GF-D8 (cell line): ENCODE measurements around the gene TLE2.

ENCODE experiments used
- DNase-seq: peaks from one replicate; lab custom pipeline; 2025; lab: John Stamatoyannopoulos, UW

The TLE2 gene

DNA sequence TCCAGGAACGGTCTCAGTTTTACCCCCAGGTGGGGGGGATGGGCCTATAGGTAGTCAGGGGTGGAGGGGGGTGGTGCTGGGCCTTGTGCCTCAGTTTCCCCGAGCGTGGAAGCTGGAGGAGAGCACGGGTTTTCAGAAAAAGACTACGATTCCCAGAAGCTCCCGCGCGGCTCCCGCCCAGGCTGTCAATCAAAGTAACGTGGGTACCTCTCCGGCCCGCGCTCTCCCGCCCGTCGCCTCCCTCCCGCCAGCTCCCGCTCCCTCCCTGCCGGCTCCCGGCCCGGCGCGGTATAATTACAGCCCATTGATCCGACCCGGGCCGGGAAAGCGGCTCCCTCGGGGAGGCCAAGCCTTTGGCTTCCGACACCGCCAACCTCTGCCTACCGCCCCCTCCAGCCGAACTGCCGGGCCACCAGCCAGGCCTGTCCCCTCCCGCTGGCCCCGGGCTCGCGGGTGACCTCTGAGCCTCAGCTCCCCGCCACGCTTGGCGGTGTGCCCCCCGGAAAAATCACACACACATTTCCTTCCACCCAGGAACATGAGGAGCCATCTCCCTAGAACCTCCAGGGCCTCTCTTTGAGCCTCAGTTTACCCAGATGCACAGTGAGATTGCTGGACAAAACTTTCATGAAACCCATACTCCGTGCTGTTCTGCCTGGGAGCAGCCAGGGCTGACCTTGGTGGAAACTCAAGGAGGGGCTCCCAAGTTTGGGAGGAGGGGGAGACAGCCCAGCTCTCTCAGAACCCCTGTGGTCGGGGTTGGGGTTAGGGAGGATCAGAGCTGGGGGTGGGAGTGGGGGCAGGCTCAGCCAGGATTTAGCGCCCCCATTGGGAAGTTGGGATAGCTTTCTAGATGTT is 7.3 kb upstream of the TLE2 start:
- DNase-seq = peak; percentile 68

DNA sequence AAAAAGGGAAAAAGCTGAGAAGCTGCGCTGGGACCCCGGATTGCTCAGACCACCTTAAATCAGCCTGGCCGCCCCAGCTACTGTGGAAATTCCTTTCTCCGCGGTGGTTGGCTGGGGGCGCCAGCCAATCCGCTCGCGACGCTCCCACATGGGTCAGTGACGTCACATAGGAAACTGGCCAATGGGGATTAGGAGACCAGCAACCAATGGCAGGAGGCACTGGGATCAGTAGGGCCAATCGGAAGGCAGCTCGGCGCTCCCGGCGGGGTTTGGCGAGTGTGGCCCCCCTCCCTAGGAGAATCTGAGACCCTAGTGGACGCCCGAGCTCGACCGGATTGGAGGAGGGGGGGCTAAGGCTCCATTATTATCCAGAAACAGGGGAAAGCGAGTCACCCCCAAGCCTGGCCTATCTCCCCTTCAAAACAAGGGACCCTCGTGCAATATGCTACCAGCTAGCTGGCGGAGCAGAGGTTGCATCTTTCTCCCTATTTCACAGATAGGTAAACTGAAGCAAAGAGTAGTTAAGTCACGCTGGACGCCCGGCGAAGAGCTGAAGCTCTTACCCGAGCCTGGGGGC is 6.5 kb upstream of the TLE2 start:
- DNase-seq = peak; percentile 91

DNA sequence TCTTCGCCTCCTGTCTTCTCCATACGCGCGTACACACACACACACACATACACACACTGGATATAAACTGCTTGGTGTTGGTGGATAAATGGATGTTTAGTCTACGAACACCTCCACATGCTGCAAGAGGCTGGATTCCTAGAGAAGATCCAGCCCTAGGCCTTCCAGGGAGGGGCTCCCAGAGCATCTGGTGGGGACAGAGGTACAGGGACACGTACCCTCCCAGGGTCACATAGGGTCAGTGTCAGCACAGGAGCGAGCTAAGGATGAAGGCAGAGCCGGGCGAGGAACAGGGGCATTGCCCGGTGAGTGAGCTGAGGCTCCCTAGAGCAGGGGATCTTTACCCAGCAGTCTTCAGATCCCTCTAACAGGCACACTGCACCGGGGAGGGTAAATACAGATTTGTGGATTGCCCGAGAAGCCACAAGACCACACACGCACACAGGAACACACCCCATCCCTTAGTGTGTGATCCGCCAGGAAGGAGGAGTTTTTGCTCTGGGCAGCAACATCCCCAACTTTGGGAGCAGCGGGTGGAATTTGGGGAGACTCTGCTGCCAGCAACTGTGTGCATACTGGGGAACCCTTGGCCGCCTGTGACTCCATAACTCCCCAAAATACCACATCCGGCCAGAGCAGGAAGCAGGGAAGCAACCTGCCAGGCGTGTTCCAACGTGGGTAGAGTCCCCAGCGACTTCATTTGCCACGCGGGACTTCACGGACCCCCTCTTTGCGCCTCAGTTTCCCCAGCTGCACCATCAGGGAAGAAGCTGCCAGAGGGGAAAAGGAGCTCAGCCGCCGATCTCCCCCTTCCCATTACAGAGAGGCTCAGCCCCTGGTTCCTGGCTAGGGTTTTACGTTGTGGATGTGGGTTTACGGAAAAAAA is 5.8 kb upstream of the TLE2 start:
- no peak for DNase-seq

DNA sequence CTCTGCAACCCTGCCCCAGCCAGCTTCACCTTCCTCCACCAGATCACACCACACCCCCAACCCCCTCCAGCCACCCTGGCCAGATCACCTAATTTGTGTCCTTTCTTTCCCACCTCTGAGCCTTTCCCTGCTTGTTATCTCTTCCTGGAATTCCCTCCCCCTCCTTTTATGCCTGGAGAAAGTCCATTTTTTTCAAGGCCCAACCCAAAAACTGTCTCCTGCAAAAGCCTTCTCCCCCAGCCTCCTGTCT is 5.3 kb upstream of the TLE2 start:
- DNase-seq = no peak

DNA sequence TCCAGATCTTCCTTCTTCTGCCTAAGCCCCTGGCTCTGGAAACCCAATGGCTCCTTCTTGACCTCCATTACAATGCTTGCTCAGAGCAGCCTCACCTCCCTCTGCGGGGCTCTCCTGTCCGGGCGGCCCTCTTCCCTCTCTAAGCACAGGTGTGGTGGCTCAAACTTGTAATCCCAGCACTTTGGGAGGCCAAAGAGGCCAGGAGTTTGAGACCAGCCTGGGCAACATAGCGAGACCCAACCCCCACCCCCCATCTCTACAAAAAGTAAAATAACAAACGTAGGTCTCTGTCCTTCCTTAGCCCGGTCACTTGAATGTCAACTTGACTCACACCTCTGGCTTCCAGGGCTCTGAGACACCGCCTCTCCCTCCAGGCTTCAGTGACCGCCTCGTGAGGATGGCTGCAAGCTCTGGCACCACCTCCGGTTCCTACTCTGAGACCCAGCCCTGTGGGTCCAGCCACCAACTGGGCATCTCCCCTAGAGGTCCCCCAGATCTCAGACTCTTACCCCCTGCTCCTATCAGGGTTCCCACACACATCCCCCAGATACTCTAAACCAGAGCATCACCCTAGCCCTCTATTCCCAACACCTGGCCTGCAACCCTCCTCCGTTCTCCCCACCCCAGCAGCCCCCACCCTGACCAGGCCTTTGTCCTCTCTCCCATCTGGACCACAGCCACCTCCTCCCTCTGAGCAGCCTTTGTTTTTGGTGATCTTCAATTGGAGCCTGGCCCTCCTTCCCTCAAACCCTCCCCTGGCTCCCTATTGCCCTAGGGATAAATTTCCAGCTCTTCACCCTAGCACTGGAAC is 4.7 kb upstream of the TLE2 start:
- no peak for DNase-seq

DNA sequence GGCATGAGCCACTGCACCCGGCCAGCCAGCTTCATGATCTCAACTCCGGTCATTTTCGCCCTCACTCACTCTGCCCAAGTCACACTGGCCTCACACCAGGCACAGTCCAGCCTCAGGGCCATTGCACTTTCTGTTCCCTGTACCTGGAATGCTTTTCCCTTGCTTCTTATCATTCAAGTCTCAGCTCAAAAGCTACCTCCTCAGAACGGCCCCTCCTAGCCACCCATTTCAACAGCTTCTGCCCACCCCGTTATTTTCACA is 2.5 kb upstream of the TLE2 start:
- no peak for DNase-seq

DNA sequence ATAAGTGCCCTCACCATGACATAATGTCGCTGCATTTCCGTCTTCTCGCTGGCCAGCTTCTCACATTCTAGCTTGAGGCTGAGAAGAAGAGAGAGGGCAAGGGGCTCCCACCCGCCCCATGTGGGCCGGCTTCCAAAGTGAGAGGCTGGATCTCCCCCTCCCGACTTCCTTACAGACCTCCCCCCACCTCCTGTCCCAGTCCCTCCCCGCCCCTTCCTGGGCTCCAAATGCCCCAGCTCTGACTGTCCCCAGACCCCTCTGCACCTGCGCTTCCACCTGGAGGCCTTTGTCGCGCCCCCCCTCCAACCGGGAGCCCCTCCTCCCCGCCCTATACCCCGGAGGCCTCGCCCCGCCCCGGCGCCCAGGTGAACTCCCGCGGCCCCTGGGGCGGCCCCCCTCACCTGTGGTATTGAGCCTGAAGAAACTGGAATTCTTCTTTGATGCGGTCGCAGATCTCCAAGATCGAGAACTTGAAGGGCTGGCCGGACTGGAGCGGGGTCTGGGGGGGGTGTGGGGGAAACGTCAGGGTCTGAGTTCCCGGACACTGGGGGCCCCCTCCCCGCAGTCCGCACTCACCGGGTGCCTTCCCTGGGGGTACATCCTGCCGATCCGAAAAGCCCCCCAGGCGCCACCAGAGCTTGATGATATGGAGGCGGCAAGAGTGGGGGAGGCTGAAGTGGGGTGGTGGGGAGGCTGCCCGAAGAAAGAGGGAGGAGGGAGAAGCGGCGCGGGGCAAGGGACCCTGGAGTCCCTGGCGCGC is 595 bp downstream of the TLE2 start:
- DNase-seq = no peak

DNA sequence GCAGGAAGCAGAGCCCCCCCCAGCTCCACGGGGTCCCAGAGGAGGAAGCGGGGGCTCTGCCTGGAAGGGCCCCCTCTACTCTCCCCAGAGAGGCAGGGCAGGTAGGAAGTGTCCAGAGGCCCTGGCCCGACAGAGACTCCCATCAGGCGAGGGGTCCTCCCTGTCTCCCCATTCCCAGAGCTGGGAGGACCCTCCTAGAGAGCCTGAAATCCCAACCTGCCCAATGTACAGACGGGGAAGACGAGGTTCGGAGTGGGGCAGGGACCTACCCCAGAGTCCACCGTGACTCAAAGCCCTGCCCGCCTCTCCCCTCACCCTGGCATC is 1.1 kb downstream of the TLE2 start:
- no peak for DNase-seq

DNA sequence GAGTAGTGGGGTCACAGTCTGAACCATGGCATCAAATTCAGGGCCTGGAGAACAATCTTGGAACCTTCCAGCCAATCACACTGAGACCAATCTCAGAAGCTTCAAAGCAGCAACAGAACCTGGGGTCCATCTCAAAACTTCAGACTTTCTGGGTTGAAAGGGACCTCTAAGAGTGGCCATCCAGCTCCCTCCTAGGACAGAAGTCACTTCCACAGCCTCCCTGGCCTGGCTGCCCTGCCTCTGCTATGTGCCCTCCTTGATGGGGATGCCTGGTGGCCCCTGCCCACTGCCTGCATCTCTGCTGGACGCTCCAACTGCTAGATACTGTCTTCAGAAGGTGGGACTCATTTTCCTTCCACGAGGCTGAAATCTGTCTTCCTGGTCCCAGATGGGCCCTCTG is 1.8 kb downstream of the TLE2 start:
- no peak for DNase-seq

DNA sequence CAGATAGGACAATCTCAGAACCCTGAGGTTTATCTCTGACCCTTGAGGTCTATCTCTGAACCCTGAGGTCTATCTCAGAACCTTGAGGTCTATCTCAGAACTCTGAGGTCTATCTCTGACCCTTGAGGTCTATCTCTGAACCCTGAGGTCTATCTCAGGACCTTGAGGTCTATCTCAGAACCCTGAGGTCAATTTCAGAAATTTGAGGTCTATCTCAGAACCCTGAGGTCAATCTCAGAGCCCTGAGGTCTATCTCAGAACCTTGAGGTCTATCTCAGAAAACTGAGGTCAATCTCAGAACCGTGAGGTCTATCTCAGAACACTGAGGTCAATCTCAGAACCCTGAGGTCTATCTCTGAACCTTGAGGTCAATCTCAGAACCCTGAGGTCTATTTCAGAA is 2.3 kb downstream of the TLE2 start:
- no peak for DNase-seq

DNA sequence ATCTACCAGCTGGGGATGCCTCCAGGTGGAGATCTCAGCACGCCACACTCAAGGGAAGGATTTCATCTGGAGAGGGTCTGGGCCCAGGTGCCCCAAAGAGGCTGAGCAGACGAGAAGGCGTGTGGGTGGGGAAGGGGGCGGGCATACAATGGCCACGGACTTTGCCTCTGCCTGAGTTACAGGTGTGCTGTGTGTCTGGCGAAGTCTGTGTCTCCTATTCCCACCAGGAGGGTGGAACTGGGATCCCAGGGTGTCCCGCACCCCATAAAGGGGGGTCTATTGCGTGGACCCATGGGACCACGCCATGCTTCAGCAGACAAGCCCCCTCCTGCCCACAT is 3.6 kb downstream of the TLE2 start:
- DNase-seq = no peak

DNA sequence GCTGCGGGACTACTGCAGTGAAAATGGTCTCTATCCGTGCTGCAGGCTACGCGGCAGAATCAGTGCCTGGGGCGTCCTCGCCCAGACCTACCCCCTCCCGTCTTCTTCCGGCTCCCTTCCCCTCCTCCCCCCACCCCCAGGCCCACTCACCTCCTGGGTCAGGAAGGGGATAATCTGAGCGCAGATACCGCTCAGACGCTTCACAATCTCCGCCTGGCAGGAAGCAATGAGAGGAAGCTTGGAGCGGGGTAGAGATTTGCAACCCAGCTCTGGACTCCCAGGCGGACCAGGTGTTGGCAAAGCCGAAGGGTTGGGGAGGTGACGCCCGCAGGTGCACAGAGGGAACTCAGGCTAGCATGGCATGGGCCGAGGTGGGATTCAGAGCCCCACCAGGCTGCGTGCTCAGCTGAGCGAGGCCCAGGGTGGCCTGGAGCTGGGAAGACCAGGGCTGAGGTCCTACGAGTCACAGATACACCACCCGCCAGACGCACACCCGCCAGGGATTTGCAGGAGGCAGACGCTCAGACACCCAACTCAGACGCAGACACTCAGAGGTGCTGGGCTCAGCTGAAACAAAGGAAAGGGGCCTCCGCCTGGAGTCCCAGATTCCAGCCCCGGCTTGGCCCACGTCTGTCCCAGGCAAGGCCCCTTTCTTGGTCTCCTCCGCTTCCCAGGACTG is 4.1 kb downstream of the TLE2 start:
- DNase-seq = no peak

DNA sequence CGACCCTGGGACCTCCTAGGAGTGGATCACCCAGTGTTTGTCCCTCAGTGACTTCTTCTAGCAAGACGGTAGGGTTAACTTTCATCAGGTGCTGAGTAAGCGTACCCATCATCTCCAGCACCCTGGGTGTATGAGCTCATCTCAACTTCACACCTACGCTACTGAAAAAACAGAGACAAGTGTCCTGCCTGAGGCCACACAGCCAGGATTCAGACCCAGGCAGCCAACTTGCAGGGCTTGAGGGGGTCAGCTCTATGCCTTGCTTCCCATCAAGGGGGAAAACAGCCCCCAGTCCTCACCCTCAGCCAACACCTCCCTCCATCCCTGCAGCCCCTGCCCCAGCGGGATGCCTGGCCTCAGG is 4.6 kb downstream of the TLE2 start:
- DNase-seq = no peak

DNA sequence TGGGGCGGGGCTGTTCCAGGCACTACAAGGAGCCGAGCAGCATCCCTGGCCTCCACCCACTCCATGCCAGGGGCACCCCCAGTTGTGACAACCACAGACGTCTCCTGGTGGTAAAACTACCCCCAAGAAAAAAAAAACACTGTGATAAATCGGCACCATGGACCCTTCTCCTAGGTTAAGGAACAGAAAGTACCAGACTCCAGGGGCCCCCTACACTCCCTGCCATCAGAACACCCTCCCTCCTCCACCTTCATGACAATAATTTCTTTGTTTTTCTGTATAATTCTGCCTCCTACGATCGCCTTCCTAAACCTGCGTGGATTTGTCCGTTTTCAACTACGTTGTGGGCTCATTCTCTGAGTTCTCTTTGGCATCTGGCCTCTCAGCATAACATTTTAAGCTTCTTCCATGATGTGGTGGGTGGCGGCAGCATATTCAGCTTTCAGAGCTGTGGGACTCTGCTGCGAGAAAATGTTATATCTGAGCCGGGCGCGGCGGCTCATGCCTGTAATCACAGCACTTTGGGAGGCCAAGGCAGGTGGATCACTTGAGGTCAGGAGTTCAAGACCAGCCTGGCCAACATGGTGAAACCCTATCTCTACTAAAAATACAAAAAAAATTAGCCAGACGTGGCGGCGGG is 8.6 kb downstream of the TLE2 start:
- no peak for DNase-seq

DNA sequence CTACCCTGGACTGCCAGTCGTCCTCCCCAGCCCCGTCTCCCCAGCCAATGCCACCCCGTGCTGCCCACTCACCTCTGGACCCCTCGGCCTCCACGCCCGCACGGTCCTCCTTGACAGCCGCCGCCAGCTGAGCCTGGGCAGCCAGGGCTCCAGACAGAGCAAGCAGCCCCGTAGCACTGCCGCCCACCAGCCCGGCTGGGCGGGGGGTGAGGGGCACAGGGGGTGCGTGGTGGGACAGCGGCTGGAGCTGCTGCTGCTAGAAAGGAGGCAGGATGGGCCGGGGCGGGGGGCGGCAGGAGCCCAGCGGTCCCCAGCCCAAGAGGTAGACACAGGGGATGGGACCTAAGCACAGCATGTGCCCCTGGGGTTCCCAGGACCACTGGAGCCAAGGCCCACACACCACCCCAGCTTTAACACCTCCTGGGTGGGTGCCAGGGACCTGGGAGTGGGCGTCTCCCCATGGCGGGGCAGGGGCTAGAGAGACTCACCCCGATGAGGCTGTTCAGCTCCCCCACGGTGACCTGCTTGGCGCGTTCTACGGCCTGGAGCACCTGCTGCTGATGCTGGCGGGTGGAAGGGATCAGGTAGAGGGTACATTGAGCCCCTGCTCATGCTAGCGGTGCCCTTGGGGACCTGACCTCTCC is 9.7 kb downstream of the TLE2 start:
- DNase-seq = no peak

DNA sequence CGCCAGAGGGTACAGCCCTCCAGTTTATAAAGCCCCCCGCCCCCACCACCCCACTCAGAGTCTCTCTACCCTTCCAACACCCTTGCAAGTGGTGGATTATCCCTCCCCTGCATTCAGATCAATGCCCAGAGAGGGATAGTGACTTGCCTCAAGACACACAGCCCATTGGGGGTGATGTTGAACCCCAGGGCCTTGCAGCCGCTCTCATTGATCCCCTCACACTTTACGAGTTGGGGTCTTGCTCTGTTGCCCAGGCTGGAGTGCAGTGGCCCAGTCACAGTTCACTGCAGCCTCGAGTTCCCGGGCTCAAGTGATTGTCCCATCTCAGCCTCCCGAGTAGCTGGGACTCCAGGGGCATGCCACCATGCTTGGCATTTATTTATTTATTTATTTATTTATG is 11.2 kb downstream of the TLE2 start:
- no peak for DNase-seq

DNA sequence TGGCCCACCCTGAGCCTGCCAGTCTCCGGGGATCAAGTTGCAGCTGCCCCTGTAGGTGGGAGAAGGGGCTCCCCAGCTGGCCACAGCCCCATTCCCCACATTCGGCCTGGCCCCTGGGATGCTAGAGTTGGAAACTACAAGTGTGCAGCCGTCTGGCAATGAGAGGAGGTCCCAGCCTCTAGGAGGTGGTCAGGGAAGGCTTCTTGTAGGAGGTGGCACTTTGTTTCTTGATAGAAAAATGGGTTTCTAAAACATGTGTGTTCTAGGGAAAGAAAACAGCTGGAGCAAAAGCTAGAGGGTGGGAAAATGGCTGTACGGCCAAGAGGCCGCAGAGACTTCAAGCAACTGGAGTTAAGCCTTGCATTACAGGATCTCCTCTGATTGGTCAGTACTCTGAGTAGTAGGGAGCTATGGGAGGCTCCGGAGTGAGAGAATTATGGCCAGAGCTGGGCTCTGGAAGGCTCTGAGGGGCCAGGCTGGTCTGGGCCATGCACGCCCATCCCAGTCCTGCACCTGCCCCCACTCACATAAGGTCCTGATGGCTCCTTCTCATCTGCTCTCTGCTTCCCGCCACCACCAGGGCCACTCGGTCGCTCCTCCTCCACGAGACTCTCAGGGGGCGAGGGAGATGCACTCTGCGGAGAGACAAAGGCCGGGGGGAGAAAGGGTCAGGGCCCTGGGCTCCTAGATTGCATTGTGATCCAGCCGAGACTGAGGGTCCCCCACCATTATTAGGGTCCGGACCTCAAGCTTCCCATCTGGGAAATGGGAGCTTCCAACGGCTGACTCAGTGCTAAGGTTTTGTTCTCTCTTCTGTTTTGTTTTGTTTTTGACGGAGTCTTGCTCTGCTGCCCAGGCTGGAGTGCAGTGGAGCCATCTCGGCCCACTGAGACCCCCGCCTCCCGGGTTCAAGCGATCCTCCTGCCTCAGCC is 13.7 kb downstream of the TLE2 start:
- no peak for DNase-seq

DNA sequence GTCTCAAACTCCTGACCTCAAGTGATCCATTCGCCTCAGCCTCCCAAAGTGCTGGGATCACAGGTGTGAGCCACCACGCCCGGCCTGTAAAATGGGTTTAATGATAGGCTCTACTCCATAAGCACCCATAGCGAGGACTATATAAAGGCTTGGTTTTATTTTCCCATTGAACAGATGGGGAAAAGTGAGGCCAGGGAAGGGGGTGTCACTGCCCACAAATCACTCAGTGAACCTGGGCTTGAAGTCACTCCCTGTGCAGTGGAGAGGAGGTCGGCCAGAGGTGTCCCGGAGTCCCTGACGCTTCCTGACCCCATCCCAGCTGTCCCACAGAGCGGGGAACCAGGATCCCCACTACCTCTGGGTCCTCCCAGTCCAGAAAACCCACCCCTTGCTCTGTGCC is 14.9 kb downstream of the TLE2 start:
- DNase-seq = no peak

DNA sequence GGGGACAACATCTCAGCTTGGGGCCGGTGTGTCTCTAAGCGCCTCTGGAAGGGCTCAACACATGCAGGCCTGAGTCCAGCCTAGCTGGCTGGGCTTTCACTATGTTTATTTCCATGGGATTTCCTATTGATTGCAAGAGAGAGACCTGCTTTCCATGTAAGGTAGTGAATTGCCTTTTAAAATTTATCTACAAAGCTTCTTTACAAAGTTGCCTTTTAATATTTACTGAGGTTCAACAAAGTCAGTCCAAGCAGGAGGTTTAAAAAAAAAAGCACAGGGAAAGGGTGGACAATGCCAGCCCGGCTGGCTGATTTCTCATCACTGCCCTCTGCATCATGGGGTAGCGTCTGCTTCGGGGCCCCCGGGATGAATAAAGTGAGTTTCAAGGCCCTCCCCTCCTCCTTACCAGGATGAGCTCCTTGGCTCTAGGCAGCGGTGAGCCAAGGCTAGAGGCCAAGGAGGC is 15.8 kb downstream of the TLE2 start:
- no peak for DNase-seq
